NCI-H2107 treated with DMSO at 0.1 percent for 48 hours (cell line): ENCODE data around the gene CENPP.
"Not testable (repeated sequence)": the region's sequence is repeated elsewhere in the genome, so short reads cannot be mapped to it uniquely, and the experiment has no call there.

ENCODE experiments used
- DNase-seq: peaks from one replicate; lab custom pipeline; 2025; ENCODE audit not compliant: unreplicated experiment; lab: John Stamatoyannopoulos, UW

Gene CENPP

GRCh38 chr9:92589923-92590322, 264.2 kb downstream of the CENPP start:
- no peak for DNase-seq

DNA sequence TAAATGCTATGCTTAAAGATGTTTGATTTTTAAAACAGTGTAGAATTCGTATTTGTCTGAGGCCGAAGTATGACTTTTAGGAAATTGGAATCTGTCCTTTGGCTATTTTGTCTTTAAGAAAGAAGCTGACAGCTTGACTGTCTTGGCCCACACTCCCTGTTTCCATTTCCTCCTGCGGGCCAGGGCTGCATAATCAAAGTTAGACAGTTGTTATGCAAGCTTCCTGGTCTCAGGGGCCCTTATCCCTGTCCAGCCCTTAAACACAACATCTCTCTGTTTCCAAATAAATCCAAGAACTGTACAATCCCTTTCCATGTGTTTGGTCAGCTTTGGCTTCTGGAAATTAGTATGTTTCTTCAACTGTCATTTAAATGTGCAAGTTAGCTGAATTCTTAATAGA, 264.6 kb downstream of the CENPP start:
- DNase-seq: no peak

DNA sequence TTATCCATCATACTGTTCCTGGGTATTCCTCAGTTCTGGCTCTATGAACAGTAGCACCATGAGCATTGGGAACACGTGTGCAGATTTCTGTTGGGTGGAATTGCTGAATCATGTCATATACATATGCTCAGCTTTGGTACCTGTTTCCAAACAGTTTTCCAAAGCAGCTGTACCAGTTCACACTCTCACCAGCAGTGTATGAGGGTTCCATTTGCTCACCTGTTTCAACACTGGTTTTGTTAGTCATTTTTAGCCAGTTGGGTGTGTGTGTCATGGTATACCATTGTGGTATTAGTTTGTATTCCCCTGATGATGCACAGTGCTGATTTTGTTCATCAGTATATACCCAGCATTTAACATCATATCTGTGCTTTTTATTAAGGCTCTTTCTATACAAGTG, 266.8 kb downstream of the CENPP start:
- no peak for DNase-seq

GRCh38 chr9:92592946-92593861, 267.5 kb downstream of the CENPP start:
- DNase-seq: no peak

GRCh38 chr9:92595075-92595474, 269.3 kb downstream of the CENPP start:
- not testable (repeated sequence) for DNase-seq

DNA sequence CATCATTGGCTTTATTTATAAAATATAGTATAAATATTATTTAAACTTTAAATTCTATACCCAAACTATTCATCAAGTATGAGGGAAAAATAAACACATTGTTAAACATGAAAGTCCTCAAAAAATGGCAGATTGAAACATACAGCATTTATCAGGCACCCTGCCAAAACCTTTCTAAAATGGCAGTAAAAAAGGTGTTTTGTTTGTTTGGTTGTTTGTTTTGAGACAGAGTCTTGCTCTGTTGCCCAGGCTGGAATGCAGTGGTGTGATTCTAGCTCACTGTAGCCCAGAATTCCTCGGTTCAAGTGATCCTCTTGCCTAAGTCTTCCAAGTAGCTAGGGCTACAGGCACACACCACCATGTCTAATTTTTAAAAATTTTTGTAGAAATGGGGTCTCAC, 270.2 kb downstream of the CENPP start:
- DNase-seq: no peak

- DNase-seq: no peak
Observed at GRCh38 chr9:92598382-92598781, 272.6 kb downstream of the CENPP start.

GRCh38 chr9:92599938-92600461, 274.2 kb downstream of the CENPP start:
- DNase-seq: no peak

DNA sequence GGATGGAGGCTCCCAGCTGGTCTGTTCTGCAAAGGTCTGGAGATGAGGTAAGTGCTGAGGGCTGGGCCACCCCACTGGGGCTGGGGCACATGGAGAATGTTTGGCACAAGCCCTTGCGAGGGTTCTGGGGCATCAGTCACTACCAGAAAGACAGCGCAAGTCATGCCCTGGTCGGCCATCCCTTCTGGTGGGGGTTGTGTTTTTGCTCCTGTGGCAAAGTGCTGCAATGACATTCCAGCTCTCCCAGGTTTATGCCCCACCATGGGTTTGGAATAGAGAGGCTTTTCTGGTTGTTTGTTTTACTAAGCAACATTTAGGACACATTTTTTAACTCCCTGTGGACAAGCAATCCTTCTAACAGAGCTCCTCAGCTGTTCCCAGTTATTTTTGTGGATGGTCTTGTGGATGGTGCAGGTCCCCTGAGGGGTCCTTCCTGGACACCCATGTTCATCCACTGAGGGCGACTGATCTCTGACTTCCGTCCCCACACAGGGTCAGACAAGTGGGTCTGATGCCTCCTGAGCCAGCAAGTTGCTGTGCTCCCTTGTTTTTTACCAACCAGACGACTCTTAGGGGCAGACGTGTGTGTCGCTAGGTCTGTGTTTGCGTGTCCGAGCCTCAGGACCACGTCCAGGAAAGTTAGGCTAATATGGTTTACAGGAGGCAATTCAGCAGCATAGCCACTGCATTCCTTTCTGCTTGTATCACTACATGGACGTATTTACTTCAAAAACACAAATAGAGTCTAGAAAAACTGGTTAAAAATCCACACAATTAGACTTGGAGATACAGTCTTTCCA, 274.9 kb downstream of the CENPP start:
- no peak for DNase-seq

DNA sequence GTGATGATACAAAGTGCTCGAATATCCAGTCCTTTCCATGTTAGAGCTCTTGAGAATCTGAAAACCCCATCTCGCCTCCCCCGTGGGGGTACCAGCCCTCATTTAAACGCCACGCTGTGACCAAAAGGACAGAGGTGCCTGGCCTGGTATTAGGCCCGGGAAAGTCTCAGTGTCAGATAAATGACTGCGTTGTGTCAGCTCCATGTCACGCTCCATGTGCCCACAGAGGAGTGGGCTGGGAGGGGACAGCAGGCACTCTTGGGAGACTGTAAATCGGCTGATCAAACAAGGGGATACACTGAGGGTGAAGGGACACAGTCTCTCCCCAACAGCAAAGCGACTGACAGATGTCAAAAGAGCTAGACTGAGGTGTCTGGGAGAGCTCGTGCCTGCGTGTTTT, 275.7 kb downstream of the CENPP start:
- DNase-seq: no peak

DNA sequence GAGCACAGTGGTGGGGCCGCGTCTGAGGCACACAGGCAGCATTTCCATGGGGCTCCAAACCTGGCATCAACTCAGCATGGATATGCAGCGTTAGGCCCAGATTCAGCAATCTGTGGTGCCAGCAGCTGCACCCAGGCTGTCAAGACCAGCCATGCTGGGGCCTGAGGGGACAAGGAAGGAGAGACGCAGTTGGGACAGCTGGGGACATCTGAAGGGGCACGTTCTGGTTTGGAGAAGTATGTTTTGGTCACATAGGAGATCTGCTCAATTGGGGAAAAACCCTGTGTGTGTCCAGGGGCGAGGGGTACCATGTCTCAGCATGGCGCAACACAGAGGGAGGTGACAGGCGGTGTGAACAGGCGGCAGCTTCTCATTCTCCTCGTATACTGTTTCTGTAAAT, 276.7 kb downstream of the CENPP start:
- no peak for DNase-seq

DNA sequence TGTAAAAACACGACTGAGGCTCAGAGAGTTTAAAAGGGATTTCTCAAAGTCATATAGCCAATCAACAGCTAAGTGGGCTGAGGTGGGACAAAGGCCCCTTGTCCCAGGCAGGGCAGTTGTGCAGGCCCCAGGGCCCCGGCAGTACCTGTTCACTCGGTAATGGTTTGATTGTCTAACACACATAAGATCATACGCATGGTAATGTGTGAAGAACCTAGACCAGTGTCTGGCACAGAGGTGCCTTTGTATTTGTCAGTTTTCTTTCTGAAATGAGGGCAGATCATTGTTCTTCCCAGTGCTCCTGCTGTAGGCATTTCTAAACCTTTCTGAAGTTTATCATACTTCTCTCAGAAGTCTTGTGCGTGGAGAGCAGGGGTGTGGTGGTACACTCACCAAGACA, 277.3 kb downstream of the CENPP start:
- DNase-seq: no peak

DNA sequence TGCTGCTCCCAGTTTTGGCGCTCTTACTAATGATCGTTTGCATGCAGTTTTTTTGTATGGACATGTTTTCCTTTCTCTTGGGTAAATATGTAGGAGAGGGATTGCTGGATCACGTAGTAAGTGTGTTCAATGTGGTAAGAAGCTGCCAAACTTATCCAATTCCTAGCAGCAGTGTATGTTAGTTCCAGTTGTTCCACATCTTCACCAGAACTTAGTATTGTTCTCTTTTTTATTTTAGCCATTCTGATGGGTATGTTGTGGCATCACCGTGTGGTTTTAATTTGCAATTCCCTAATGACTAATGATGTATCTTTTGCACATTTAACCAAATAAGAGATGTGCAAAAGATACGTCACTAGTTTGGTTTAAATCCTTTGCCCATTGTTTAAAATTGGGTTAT, 278.2 kb downstream of the CENPP start:
- no peak for DNase-seq

- DNase-seq: no peak
Observed at GRCh38 chr9:92605224-92605623, 279.5 kb downstream of the CENPP start.

- peak; percentile 9 for DNase-seq
Observed at GRCh38 chr9:92607088-92607487, 281.3 kb downstream of the CENPP start.

DNA sequence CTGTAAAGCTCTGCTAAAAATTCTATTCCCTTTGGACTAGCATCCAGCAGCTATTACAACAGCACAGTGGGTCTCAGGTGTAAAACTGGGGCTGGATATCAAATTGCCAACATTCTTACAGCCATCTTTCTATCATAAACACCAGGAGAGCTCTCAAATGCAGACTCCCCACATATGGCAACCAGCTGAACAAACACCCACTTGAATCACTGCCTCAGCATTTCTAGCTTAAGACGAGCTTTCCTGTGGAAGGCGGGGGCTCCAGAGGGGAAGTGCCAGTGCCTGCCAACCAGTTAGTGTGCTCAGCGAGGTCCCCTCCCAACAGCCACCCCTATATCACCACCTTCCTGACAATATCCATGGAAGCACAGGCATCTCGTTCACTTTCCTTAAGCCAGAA, 282.0 kb downstream of the CENPP start:
- DNase-seq: peak; percentile 92

DNA sequence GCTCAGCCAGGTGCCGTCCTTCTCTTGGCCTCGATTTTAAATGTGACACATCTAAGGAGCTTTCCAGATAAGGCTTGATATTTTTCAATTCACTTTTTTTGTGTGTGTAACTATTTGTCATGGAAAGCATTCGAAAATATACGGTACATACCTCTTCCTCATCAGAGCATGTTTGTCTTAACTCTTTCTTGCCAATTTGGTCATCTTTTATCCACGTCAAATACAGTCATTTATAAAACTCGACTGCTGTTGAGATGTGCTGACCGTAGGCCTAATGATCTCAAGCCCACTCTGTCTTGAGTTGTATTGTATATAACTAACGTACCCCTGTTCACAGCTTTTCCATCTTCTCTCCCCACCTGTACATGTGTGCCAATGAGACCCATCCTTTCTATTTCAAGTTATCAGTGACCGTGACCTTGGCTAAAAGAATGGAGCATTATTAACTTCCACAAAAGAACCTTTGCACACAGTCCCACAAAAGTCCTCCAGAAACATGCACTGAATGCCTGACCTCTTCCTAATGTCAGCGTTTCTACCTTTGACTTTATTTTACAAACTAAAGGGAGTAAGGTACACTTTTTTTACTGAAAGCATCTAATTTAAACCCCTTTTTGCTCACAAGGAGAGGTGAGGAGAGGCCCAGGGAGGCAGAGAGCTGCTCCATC, 282.6 kb downstream of the CENPP start:
- DNase-seq: peak; percentile 40

- DNase-seq: peak; percentile 76
Observed at GRCh38 chr9:92608909-92609445, 283.2 kb downstream of the CENPP start.

DNA sequence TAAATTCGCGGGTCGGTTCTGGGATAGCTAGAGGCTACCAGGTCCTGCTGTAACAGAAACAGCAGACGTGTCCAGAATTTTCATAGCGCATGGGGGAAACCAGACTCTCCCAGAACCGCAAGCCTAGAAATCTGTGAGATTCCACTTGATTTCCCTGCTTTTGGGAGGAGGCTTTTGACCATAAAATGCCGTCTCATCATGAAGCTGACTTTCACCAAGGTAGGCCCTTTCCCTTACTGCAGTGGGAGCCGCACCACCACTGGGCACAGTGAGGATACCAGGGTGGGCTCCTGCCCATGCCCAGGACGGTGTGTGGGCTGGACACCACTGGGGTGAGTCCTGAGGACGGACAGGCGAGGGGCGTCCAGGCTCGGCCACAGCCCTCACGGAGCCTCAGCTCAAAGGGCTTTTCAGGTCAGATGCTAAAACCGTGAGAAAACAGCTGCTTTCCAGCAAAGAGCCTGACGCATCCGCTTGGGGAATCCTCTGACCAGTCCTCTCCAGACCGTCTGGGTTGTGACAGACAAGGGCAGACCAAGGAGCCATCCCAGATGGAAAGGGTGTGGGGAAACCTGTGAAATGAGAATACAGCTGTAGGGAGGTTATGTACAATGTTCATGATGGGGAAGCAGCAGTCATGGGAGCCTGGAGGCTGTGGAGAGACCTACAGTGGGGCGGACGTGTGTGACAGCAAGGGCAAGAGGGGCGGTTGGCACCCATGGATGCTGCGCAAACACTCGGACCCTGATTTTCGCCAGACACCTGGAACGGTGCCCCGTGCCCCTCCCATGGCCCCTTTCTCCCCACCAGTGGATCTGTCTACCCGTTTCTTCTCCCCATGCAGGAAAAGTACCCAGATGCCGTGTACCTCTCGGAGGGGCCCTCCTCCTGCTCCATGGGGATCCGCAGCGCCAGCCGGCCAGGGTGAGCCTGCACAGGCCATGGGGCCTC, 285.0 kb downstream of the CENPP start:
- no peak for DNase-seq
